PC-9 (cell line): ENCODE measurements around the gene CDK9. TPM values are rescaled to one million over a fixed set of nuclear protein-coding genes. Genes with fewer than 3 reads are reported as not detected.
A peak's percentile ranks its signal among the peaks of the same experiment; 100 is the strongest.

Source experiments
- BruUV-seq: library from RNA; stranded (reverse); fragments of 400-500 nt; replicated peaks from 2 replicates; lab custom pipeline; 2021; lab: Mats Ljungman, UMichigan
- CTCF ChIA-PET: fragments of 300-600 bp; sonication (Branson Sonifier 250); formaldehyde crosslinking; loops from one replicate; lab custom pipeline; 2022; ENCODE audit warnings: antibody characterized with exemption; lab: Charles Lee
- POLR2A ChIA-PET: fragments of 300-600 bp; sonication (Branson Sonifier 250); formaldehyde crosslinking; loops from one replicate; lab custom pipeline; 2022; ENCODE audit warnings: antibody characterized with exemption; ENCODE audit not compliant: unreplicated experiment; lab: Charles Lee
- DNase-seq, 2 experiments: peaks; one replicate each; pipeline versions ENCODE4 v3.0.0 to v3.0.0-alpha.2; 2015 to 2022; ENCODE audit warnings: mixed read lengths in 1 of 2
- H2AFZ ChIP-seq: fragments of 200-600 bp; sonication (generic); 2 replicates; pipeline ENCODE4 v1.8.1; 2017; ENCODE audit warnings: antibody characterized with exemption
- H3F3A ChIP-seq: fragments of 200-600 bp; sonication (generic); 2 replicates; pipeline ENCODE4 v1.8.1; 2017; ENCODE audit warnings: antibody characterized with exemption, mild to moderate bottlenecking, low read depth; ENCODE audit not compliant: insufficient read depth
- H3K27ac ChIP-seq: fragments of 200-600 bp; sonication (generic); 2 replicates; pipeline ENCODE4 v1.6.1; 2016; ENCODE audit warnings: mixed run types
- H3K27me3 ChIP-seq: fragments of 200-600 bp; sonication (generic); 2 replicates; pipeline ENCODE4 v1.6.1; 2016; ENCODE audit warnings: low read depth, mixed run types; ENCODE audit not compliant: insufficient read depth
- H3K36me3 ChIP-seq: fragments of 200-600 bp; sonication (generic); 2 replicates; pipeline ENCODE4 v1.6.1; 2016; ENCODE audit warnings: low read depth, mixed run types
- H3K4me1 ChIP-seq: fragments of 200-600 bp; sonication (generic); replicated peaks from 2 replicates; pipeline ENCODE4 v1.6.1; 2016; ENCODE audit warnings: mixed run types; ENCODE audit not compliant: insufficient read depth
- H3K4me2 ChIP-seq: fragments of 200-600 bp; sonication (generic); 2 replicates; pipeline ENCODE4 v1.6.1; 2017; ENCODE audit warnings: mixed run types
- H3K4me3 ChIP-seq: fragments of 200-600 bp; sonication (generic); 2 replicates; pipeline ENCODE4 v1.6.1; 2016; ENCODE audit warnings: mixed run types
- H3K79me2 ChIP-seq: fragments of 200-600 bp; sonication (generic); 2 replicates; pipeline ENCODE4 v1.6.1; 2017; ENCODE audit warnings: low read depth, mixed run types
- H3K9me2 ChIP-seq: fragments of 200-600 bp; sonication (generic); 2 replicates; pipeline ENCODE4 v1.8.1; 2017; ENCODE audit warnings: mild to moderate bottlenecking; ENCODE audit not compliant: insufficient read depth
- H3K9me3 ChIP-seq: fragments of 200-600 bp; sonication (generic); 2 replicates; pipeline ENCODE4 v1.8.1; 2016; ENCODE audit warnings: low read depth; ENCODE audit not compliant: insufficient read depth
- H4K20me1 ChIP-seq: fragments of 200-600 bp; sonication (generic); 2 replicates; pipeline ENCODE4 v1.8.1; 2017; ENCODE audit not compliant: insufficient read depth
- EZH2 ChIP-seq: fragments of 200-600 bp; sonication (generic); IDR thresholded peaks from 2 replicates; pipeline ENCODE4 v1.8.0; 2017; ENCODE audit warnings: antibody characterized with exemption, low read depth
- intact Hi-C: fragments of 100-400 bp; cut with micrococcal nuclease; formaldehyde crosslinking; loops from one replicate; pipeline ENCODE4 v1.10.0; 2022; ENCODE audit not compliant: unreplicated experiment
- total RNA-seq: library from RNA; stranded (reverse); gene quantifications from 2 replicates; pipeline ENCODE4 v1.2.3, GENCODE V29; 2021
- TF ChIP-seq, protein P1 (sequence below): fragments of 200-600 bp; sonication (generic); conservative IDR thresholded peaks from 2 replicates; pipeline ENCODE4 v1.6.1; 2017; ENCODE audit warnings: mixed run types, antibody characterized with exemption, mild to moderate bottlenecking, moderate library complexity

The CDK9 gene
- total RNA-seq, 1 experiment from 2014 or later: 93.8 TPM

DNA sequence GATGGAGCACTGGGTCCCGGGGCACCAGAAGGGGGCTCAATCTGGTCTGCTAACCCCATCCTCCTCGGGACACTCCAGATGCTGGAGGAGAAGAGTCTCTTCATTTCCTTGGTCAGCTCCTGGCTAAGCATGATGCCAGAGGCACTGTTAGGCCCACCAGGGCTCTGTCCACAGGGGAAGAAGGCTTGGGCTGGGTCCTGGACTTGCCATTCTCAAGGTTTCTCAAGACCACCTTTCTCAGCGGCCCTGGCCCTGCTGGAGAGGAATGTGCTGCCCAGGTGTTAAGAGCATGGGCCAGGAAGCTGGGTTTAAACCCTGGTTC lies 15.3 kb upstream of the CDK9 start:
- no peaks in the 10 kb centered on the region for H3K36me3 ChIP-seq
- DNase-seq: no peak
- H3K9me2 ChIP-seq: no peaks in the 10 kb centered on the region
- no peak overlapping the region for H3K27ac ChIP-seq
- H3K4me1 ChIP-seq: peaks cover 7% of the 10 kb centered on the region
- H3K79me2 ChIP-seq: no peaks in the 10 kb centered on the region
- peak overlapping the region; percentile 93 for H3K4me2 ChIP-seq
- no TSS peak for BruUV-seq
- peaks cover 14% of the 10 kb centered on the region; the same call in 1 of the 2 replicates for H3F3A ChIP-seq
- no peak overlapping the region for H2AFZ ChIP-seq
- H3K27me3 ChIP-seq: peaks cover 8% of the 10 kb centered on the region; the same call in 1 of the 2 replicates
- intact Hi-C loops: no loop called here
- H4K20me1 ChIP-seq: no peaks in the 10 kb centered on the region
- H3K9me3 ChIP-seq: no peaks in the 10 kb centered on the region
- no peak for TF ChIP-seq EZH2
- TF ChIP-seq, protein P1, sequence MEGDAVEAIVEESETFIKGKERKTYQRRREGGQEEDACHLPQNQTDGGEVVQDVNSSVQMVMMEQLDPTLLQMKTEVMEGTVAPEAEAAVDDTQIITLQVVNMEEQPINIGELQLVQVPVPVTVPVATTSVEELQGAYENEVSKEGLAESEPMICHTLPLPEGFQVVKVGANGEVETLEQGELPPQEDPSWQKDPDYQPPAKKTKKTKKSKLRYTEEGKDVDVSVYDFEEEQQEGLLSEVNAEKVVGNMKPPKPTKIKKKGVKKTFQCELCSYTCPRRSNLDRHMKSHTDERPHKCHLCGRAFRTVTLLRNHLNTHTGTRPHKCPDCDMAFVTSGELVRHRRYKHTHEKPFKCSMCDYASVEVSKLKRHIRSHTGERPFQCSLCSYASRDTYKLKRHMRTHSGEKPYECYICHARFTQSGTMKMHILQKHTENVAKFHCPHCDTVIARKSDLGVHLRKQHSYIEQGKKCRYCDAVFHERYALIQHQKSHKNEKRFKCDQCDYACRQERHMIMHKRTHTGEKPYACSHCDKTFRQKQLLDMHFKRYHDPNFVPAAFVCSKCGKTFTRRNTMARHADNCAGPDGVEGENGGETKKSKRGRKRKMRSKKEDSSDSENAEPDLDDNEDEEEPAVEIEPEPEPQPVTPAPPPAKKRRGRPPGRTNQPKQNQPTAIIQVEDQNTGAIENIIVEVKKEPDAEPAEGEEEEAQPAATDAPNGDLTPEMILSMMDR: no peak
- POLR2A ChIA-PET: interaction anchor here (0.5 to 1.0 kb wide), 5 partner anchors 25 to 1111 kb away, joined by 3 to 21 read pairs (median 6); partner anchors contain the start of genes KYAT1 and LRRC8A
- peak overlapping the region; percentile 72; the same call in 1 of the 2 replicates for H3K4me3 ChIP-seq
- CTCF ChIA-PET: interaction anchor here (1.5 to 1.9 kb wide), 3 partner anchors 28 to 35 kb away, joined by 6 to 23 read pairs (median 6); partner anchors contain the start of gene TOR2A

DNA sequence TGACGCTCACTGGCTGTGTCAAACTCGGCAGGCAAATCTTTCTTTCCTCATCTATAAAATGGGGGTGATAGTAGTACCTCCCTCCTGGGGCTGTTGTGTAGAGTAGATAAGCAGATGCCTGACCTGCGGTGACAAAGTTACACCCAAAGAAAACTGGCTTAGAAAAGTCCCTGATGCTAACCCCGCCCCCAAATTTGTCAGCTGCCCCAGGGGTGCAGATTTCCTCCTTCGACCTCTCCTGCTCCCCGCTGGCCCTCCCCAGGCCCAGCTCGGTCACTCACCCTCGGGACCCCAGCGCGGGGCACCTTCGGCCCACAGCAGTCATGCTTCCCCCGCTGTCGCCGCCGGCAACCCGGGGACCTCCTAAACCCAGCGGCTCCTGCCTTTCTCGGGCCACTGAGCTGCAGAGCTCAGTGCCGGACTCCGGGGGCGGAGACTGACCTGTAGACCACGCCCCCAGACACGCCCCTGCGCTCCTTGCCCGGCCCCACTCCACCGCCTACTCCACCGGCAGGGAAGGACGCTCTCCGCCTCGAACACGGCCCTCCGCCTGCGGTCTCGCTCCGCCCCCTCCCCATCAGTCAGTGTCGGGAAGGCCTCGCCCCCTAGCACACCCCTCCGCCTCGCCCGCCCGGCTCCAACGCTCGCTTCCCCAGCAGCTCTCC lies 14.8 kb upstream of the CDK9 start:
- H3K4me3 ChIP-seq: peak overlapping the region; percentile 72
- H3K79me2 ChIP-seq: no peaks in the 10 kb centered on the region
- peaks cover 7% of the 10 kb centered on the region for H3K4me1 ChIP-seq
- no peaks in the 10 kb centered on the region for H3K9me3 ChIP-seq
- H3K4me2 ChIP-seq: peak overlapping the region; percentile 93
- H2AFZ ChIP-seq: peak overlapping the region; percentile 84
- H4K20me1 ChIP-seq: no peaks in the 10 kb centered on the region
- no peaks in the 10 kb centered on the region for H3K36me3 ChIP-seq
- peaks cover 8% of the 10 kb centered on the region; the same call in 1 of the 2 replicates for H3K27me3 ChIP-seq
- CTCF ChIA-PET: interaction anchor here (0.6 to 1.9 kb wide), 6 partner anchors 14 to 419 kb away, joined by 3 to 23 read pairs (median 5); partner anchors contain the start of gene TOR2A
- peaks cover 14% of the 10 kb centered on the region; the same call in 1 of the 2 replicates for H3F3A ChIP-seq
- H3K27ac ChIP-seq: no peak overlapping the region
- no TSS peak for BruUV-seq
- H3K9me2 ChIP-seq: no peaks in the 10 kb centered on the region
- peak; percentile 94 to 100 for DNase-seq
- intact Hi-C loops: loop anchor here (1.0 kb wide), 1 partner anchor 31 kb away; no protein-coding TSS in a partner anchor
- no peak for TF ChIP-seq EZH2
- TF ChIP-seq, protein P1: no peak
- POLR2A ChIA-PET: interaction anchor here (0.5 to 1.0 kb wide), 10 partner anchors 9 to 1111 kb away, joined by 3 to 28 read pairs (median 6); partner anchors contain the start of genes CDK9, KYAT1 and LRRC8A

DNA sequence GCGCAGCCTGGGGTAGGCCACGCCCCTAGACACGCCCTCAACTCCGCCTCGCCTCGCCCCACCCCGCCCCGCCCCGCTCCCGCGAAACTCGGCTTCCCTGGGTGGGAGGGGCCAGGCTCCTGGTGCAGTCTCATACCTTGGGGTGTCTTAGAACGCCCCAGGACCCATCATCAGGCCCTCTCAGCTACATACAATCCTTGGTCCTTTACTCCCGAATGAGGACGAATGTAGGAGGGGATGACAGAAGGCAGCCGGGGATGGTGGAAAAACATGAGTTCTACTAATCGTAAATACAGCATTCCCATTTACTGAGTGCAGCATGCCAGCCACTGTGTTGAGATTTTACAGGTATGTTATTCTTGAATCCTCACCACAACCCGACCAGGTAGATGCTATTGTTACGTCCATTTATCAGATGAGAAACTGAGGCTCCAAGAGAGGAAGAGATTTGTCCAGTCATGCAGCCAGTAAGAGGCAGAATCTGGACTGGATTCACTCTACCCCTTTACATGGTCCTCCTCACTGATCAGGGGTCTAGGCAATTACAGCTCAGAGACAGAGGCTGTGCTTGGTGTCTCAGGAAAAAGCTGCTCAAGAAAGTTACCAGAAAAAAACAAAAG lies 14.2 kb upstream of the CDK9 start:
- H3K9me3 ChIP-seq: no peaks in the 10 kb centered on the region
- intact Hi-C loops: loop anchor here (1.0 kb wide), 1 partner anchor 31 kb away; no protein-coding TSS in a partner anchor
- peak overlapping the region; percentile 66 for H3K4me2 ChIP-seq
- H3K36me3 ChIP-seq: no peaks in the 10 kb centered on the region
- POLR2A ChIA-PET: interaction anchor here (0.5 to 1.0 kb wide), 6 partner anchors 9 to 787 kb away, joined by 3 to 28 read pairs (median 4); partner anchors contain the start of gene CDK9
- no peaks in the 10 kb centered on the region for H4K20me1 ChIP-seq
- CTCF ChIA-PET: interaction anchor here (0.6 to 1.9 kb wide), 7 partner anchors 10 to 418 kb away, joined by 3 to 23 read pairs (median 4); partner anchors contain the start of gene TOR2A
- H3K79me2 ChIP-seq: no peaks in the 10 kb centered on the region
- peaks cover 14% of the 10 kb centered on the region; the same call in 1 of the 2 replicates for H3F3A ChIP-seq
- no peak overlapping the region for H3K27ac ChIP-seq
- 0 out of 2 replicates have a peak overlapping the region, but pooled peaks have one; percentile 6 for H2AFZ ChIP-seq
- TF ChIP-seq, protein P1: no peak
- no TSS peak for BruUV-seq
- peaks cover 7% of the 10 kb centered on the region for H3K4me1 ChIP-seq
- no peak for DNase-seq
- H3K9me2 ChIP-seq: no peaks in the 10 kb centered on the region
- H3K4me3 ChIP-seq: peak overlapping the region; percentile 36; the same call in 1 of the 2 replicates
- peaks cover 8% of the 10 kb centered on the region; the same call in 1 of the 2 replicates for H3K27me3 ChIP-seq
